Fibroblast of skin of abdomen (primary cell): ENCODE measurements around the gene RIN1.

Experiments
- DNase-seq: peaks from one replicate; pipeline ENCODE4 v3.0.0-alpha.2; 2013

The RIN1 gene

DNA sequence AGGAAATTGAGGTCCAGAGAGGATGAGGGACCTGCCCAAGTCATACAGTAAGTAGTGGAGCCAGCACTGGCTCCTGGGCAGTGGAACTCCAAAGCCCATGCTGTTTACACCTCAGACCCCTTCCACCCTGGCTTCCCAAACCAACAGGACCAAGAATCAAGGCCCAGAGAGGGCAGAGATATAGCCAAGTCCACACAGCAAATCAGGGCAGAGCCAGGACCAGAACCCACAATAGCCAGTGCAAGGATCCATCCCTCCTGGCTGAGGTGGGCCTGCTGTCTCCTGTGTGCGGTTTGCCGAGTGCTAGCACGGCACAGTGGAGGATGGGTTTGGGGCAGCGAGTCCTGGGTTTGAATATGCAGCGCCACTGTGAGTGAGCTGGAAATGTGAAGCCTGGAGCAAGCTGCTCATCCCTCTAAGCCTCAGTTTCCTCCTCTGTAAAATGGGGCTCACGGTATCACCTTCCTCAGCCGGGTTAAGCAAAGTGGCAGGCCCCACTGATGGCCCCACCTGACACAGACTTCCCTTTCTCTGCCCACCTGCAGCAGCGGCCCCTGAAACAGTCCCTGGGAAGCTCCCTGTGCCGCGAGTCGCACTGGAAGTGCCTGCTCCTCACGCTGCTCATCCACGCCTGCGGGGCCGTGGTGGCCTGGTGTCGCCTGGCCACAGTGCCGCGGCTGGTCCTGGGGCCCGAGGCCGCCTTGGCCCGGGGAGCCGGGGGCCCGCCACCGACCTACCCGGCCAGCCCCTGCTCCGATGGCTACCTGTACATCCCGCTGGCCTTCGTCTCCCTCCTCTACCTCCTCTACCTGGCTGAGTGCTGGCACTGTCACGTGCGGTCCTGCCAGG is 42.2 kb downstream of the RIN1 start:
- DNase-seq, result no peak

DNA sequence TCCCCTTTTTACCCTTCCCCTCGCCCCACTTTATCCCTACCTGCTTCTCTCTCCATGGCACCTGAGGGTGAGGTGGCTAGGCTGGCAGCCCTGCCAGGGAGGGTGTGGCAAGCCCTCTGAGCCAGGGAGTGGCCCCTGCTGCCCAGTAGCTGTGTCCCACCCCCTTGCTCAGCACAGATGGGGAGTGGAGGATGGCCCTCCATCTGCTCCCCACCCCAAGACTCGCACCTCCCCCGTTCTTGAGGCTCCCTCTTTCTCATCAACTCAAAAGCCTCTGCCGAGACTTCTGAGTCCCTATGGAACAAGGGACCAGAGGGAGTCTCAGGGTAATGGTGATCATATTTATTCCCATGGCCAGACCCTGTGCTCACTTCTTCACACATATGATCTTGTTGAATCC is 42.9 kb downstream of the RIN1 start:
- no peak for DNase-seq

DNA sequence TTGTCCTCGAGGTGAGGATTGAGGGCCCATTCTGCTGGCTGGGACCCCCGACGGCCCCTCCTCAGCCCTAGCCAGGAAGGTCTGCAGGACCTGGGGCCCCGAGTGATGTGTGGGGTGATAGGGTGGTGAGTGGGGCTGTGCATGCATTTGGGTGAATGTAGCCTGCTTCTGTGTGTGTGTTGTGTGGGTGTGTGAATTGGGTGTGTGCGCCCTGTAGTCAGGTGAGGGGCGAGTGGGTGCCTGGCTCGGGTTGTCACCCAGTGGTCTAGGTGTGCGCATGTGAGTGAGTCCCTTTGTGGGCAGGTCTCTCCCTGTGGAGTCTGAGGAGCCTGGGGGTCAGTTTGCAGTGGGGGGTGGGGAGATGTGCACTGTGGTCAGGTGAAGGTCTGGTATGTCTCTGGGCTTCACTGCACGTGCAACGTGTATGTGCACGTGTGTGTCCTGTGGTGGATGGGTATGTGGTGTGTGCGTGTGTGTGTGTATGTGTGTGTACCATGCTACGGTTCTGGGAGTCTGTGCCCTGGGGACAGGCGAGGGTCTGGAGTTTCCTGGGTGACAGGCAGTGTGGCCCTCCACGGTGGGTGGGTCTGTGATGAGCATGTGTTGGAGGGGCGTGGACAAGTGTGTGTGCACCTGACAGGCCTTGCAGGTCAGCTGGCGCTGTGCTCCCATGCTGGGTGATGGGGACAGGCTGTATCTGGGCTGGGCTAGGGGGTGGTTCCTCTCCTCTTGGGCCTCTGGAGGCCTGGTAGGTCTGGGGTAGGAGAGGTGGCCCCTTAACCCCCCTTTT is 43.5 kb downstream of the RIN1 start:
- DNase-seq, result no peak

DNA sequence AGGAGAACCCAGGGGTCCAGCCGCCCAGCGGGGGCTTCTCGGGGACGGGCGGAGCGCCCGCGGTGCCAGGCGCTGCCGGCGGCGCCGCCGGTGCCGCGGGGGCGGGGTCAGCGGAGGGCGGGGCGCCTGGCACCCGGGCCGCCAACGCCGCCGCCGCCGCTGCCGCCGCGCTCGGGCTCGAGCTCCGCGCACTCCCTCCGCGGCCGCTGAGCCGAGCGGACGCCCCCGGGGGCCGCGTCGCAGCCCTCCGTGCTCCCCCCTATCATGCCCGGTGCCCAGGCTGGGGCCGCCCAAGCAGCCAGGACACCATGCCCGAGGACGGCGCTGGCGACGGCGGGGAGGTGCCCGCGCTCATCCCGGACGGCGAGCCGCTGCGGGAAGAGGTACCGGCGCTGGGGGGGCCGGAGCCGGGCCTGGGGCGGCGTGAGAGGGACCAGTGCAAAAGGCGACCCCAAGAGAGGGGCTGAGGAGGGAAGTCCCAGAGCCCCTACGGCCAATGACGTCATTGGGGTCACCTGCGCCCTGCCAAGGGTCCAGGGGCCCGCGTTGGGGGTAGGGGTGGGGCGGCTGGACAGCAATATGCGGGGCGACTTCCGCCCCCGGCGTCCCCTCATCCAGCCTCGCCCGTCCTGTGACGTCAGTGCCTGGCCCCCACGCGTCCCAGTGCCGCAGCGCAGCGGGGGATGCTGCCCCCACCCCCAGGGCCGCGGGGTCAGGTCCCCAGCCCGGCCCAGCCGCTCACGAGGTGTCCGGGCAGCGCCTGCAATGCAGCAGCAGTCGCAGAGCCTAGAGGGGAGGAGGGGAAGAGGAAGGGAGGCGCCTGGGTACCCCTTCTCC is 44.3 kb downstream of the RIN1 start, which contains the start of gene TMEM151A:
Gene TMEM151A, plus strand, starts transcription at position 189 of the 837 bp plus-strand sequence. Its CDS starts 120 bp downstream, at position 309.
- DNase-seq, result no peak

DNA sequence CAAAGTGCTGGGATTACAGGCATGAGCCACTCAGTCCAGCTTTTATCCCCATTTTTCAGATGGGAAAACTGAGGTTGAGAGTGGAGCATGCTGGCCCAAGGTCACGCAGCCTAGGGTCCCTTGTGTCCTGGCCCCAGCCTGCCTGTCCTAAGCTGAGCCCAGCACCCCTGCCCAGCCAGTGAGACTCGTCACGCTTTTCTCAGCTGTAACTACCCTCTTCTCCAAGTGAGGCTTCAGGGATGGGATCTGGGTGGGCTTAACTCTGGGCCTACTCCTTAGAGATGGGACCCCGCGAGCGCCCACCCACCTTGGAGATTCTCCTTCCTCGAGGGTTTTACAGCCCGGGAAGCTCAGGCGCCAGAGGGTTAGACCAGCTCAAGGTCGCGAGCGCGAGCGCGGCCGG is 44.9 kb downstream of the RIN1 start:
- DNase-seq, result no peak

DNA sequence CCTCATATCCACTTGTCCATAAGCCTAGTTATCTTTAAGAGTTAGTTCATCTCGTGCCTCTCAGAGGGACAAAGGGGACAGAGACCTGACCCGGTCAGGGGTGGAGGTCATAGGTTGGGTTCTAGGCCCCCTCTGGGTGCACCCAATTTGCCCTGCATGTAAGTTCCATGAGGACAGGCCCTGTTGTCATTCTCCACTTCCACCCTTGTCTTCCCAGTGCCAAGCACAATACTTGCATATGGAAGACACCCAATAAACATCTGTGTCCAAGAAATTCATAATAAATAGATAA is 46.0 kb downstream of the RIN1 start:
- no peak for DNase-seq

DNA sequence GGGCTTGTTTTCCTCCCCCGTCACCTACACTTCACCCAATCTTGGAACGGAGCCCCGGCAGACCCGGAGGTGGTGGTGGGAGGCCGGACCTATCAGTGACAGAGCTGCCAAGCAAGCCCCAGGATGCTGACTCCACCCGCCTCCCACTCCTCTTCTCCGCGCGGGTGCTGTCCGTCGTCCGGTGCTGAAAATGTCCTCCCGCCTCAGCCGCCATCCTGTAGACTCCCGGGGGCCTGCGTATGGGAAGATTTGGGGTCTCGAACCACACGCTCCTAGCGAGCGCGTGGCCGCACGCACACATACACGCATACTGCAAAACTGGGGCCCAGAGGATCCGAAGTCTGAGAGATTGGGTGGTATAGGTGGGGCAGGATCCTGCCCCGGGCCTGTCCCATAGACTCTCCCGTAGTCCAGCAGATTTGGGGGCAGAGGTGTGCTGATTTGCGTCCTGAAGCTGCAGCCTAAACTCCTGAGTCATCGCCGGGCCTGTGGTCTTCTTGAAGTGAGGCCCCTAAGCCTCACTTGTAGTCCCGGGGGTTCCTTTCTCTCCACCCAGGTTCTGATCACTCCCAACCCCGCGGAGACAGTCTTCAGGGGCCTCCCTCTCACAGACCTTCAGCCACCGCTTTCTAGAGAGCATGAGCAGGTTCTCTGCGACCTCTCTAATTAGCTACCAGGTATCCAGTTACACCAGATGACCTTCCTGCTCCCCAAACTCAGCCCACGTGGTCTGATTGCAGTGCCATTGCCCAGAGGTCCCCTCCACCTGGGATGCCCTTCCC is 46.5 kb downstream of the RIN1 start:
- no peak for DNase-seq

DNA sequence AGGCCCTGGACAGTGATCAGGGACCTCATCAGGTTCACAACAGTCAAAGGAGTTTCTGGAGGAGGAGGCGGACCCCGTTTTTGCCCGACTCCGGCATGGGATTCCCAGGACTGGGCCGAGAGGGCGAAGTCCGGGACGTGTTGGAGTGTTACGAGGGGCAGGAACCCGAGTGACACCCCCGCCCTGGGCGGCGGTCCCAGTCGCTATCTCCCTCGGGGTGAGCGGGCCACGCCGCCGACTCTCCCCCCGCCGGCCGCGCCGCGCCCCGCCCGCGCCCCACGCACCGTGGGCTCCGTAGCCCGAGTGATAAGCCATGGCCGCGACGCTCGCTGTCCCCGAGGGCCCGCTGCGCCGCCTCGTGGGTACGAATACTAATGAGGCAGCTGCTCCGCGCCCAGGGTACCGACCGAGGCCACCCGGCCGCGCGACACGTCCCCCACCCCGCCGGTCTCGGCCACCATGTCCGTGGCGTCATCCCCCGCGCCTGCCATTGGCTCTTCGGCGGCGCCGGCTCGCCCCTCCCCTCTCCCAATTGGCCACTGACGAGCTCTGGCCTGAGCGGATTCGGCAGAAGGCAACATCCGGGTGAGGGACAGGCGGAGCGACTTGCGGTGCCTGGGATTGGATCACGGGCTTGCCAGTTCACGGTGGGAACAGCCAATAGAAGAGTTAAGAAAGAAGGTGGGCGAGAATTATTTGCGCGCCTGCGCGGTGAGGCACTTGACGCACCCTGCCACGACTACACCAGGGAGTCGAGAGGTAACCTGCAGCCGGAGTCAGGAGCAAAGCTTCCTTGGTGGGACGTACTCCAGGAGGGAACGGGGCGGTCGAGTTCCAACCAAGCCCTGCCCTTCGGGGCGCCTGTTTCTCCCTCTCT is 47.3 kb downstream of the RIN1 start, which contains the start of gene YIF1A:
Gene YIF1A, minus strand, starts transcription at position 473 of the 877 bp plus-strand sequence. Its CDS starts 158 bp downstream, at position 315.
- peak; percentile 100 for DNase-seq

DNA sequence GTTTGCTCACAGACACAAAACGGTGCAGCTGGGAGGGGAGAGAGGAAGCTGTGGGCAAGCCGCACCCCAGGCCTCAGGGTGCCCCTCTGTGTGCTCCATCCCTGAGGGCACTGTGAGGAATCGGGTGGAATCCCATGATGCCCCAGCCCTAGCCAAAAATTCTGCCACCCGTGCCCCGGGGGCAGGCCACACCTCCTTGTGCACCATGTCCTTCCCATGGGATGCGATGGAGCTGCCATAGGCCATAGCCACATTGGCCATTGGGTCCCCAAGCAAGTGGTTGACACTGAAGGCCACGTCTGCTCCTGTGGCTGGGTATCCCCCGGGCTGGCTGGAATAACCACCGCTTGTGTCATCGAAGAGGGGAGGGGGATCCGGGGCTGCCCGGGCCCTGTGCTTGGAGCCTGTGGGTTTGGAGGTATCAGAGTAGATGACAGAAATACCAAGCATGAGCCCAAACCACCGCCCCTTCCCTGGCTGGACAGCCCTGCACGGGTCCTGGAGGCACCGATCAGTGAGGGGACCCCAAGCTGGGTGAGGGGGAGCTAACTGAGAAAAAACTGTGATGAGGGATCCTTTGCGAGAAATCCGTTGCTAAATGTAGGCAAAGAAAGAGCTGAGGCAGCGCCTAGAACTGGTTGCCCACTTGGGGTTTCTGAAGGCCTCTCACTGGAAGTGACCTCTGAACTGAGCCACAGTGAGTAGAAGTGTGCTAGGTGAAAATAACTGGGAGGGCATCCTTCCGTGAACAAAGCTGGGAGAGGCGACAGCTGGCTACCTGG is 48.2 kb downstream of the RIN1 start:
- no peak for DNase-seq

DNA sequence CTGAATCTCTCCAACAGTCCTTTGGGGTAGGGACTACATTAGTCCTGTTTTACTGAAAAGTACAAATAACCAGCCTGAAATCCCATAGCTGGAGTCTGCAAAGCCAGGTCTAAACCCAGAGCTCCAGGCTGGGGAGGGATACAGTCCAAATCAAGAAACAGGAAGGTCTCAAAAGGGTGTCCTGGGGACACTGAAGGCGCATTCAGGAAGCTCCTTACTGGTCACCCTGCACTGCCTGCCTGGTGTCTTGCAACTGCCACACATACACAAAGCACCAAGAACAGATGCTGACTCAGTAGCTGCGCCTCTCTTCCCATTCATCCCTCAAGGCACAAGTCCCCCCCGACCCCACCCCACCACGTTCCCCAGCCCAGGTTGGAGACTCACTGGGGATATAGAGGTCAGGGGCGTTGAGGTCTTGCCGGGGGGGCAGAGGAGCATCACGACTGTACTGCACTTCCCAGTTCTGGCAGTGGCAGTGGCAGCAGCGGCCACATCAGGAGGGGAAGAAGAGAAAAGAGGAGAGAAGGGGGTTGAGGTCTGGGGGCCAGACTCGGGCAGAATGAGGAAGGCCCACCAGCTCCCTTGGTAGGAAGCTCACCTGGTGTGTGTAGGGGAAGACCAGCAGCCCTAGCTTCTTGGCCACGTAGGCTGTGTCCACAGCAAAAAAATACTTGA is 48.9 kb downstream of the RIN1 start:
- DNase-seq, result no peak

DNA sequence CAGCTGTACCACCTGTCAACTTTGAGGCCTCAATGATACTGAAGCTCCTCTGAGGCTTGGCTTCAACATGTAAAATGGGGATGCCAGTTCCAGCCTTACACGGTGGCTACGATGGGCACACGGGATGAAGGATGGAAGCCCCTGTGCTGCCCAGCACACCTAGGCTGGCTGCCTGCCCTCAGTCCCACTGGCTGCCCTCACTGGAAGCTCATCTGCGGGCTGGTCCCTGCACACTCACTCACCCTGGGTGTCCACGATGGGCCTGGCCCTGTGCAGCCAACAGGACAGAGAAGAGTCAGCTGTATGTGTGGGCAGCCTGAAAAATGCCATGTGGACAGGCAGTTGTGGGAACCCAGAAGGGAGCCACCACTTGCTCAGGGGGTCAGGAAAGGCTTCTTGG is 49.5 kb downstream of the RIN1 start:
- no peak for DNase-seq

DNA sequence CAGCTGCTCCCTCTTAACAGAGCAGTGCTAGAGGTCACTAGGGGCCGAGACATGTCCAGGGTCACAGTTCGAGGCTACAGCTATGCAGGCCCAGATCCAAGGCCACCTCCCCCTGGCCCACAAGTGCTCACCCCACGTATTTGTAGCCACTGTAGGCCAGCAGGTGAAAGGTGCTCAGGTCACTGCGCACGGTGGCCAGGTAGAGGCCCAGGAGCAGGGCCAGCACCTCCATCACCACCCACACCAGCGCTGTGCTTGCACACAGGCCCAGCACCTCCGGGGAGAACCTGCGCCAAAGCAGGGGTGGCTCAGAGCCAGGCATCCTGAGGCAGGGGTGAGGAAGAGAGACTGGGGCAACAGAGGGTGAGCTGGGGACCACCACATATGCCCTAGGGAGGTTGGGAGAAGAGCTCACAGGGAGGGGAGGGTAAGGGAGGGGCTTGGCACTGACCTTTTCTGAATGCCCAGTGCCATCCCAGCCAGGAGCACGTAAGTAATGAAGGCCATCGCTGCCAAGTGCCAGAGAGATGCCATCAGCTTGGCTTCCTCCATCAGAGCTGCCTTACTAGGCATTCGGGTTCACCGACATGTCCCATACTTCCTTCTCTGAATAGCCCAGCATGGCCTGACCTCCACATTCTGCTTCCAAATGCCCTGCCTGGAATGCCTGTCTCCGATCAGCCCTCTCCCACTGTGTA is 50.8 kb downstream of the RIN1 start:
- no peak for DNase-seq

DNA sequence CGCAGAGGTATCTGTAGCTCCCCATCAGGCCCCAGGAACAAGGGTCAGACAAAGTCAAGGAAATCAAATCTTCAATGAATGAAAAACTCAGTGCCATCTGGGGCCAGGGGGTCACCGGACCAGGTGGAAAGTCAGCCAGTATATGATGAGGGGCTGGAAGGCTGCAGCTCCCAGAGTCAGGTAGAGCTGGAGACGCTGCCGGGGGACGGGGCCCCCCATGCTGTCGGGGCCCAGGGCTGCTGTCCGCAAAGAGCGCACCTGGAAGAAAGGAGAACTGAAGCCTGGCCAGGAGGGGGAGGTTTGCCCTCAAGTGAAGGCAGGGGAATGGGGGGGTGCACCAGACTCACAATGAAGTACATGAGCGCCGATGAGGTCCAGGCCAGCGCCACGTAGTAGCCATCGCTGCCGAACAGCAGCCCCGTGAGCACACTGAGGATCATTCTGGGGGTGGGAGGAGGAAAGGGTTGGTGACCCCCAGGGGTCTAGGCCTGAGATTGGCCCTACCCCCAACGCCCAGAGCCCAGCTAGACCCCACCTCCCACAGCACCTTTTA is 51.6 kb downstream of the RIN1 start:
- no peak for DNase-seq

DNA sequence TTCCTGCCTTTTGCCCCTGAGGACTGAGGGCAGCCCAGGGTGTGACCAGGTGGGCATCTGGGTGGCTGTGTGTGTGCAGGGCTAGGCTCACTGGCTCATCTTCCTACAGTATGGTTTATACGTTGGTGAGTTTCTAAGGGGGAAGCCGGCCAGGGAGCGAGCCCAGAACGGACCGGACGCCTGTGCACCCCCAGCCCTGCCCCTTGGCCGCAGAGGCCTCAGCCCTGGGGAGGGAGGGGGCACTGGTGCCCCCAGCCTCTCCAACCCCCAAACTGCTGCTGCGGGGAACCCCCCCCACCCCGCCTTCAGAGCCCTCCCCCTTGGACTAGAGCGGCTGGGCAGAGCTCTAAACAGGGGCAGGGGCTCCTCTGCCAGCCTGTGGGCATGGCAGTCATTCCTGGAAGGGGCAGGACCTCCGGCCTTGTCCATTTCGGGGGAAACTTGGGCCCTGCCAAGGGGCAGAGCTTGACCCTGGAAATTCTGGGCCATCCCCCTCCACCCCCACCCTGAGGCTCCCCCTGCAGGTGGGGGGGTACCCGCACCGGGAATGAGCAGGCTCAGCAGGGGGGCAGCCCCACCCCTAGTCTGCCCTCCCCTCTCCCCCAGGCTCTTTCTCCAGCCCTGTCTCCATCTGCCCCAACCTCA is 52.7 kb downstream of the RIN1 start:
- DNase-seq, result no peak

DNA sequence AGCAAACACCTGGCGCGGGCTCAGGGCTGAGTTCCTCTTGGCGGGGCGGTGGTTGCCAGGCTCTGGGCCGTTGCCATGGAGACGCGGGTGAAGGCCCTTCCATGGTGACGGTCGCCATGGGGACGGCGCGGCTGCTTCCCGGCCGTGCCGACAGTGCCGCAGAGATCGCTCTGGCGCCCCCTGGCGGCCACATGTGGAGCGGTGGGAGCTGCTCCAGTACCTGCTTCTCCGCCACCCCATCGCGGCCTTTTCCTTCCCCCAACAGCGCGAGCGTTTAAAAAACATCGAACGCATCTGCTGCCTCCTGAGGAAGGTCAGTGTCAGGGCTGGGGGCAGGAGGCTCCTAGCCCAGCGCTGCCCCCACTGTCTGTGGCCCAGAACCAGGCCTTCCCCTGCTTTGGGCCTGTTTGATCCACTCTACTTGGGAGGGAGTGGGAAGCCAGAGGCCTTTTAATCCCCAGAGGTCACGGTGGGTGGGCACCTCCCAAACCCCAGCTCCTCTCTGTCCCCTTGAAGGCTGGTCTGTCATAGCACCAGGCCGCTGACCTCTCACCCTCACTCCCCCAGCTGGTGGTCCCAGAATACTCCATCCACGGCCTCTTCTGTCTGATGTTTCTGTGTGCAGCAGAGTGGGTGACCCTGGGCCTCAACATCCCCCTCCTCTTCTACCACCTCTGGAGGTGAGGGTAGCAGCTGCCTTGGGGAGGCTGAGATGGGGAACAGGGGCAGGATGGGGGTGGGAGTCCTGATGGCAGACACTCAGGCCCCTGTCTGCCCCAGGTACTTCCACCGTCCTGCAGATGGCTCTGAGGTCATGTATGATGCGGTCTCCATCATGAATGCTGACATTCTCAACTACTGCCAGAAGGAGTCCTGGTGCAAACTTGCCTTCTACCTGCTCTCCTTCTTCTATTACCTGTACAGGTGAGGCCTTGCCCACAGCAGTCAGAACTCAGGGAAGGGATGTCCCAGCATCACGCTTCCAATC is 53.5 kb downstream of the RIN1 start:
- peak; percentile 93 for DNase-seq
